H1 (cell line): Measurements from ENCODE around the gene PRR16. TPM values are rescaled to one million over a fixed set of nuclear protein-coding genes. Genes with fewer than 3 reads are reported as not detected.

Source experiments
- CTCF ChIA-PET: fragments of 300-600 bp; sonication (Branson Sonifier 250); formaldehyde crosslinking; loops from one replicate; lab custom pipeline; 2021; ENCODE audit not compliant: partially characterized antibody; lab: Charles Lee
- POLR2A ChIA-PET: fragments of 300-600 bp; sonication (Branson Sonifier 250); formaldehyde crosslinking; loops from one replicate; lab custom pipeline; 2021; ENCODE audit warnings: inconsistent platforms; ENCODE audit not compliant: partially characterized antibody; lab: Charles Lee
- DNase-seq, 2 experiments: peaks; one replicate each; pipeline versions ENCODE4 v3.0.0 to v3.0.0-alpha.2; 2010 to 2022; ENCODE audit warnings: low spot score in 2 of 2, low read depth in 1 of 2, mixed read lengths in 1 of 2
- FAIRE-seq: peaks from 2 replicates; lab custom pipeline; 2011; peaks lifted over from hg19 to GRCh38; lab: Jason Lieb, UNC
- H2AFZ ChIP-seq: 2 replicates; pipeline ENCODE4 v1.8.1; 2012; ENCODE audit warnings: low read length, inconsistent platforms
- H2AK5ac ChIP-seq: 2 replicates; pipeline ENCODE4 v1.6.1; 2013; ENCODE audit warnings: low read depth, low read length
- H2BK120ac ChIP-seq: replicated peaks from 2 replicates; pipeline ENCODE3; 2013; ENCODE audit warnings: low read depth, low read length, inconsistent platforms
- H2BK12ac ChIP-seq: 2 replicates; pipeline ENCODE4 v1.6.1; 2013; ENCODE audit warnings: low read depth, low read length
- H2BK15ac ChIP-seq: 2 replicates; pipeline ENCODE4 v1.6.1; 2013; ENCODE audit warnings: low read length
- H2BK20ac ChIP-seq: 2 replicates; pipeline ENCODE4 v1.6.1; 2013; ENCODE audit warnings: low read length
- H2BK5ac ChIP-seq: 2 replicates; pipeline ENCODE4 v1.6.1; 2013; ENCODE audit warnings: low read depth, low read length
- H3K14ac ChIP-seq: 2 replicates; pipeline ENCODE4 v1.6.1; 2013; ENCODE audit warnings: inconsistent platforms; ENCODE audit not compliant: insufficient read length
- H3K18ac ChIP-seq: 2 replicates; pipeline ENCODE4 v1.6.1; 2013; ENCODE audit warnings: low read length; ENCODE audit errors: extremely low read depth
- H3K23ac ChIP-seq: 2 replicates; pipeline ENCODE4 v1.6.1; 2013; ENCODE audit warnings: inconsistent platforms; ENCODE audit not compliant: insufficient read length
- H3K23me2 ChIP-seq: 2 replicates; pipeline ENCODE4 v1.6.1; 2013; ENCODE audit warnings: low read depth, low read length
- H3K27ac ChIP-seq: 2 replicates; pipeline ENCODE4 v1.6.1; 2011; ENCODE audit warnings: low read depth, low read length, inconsistent platforms
- H3K27me3 ChIP-seq, 4 experiments: replicated peaks in 1 of 4; 1 replicate in 1 of 4; 2 replicates in 3 of 4; pipeline versions ENCODE4 v1.6.1 to v1.8.1; 2011 to 2013; ENCODE audit warnings: low read length in 3 of 4, mild to moderate bottlenecking in 3 of 4, inconsistent platforms in 2 of 4, mixed read lengths in 2 of 4, moderate library complexity in 1 of 4; ENCODE audit not compliant: control insufficient read depth in 3 of 4, insufficient read depth in 3 of 4; ENCODE audit errors: extremely low read depth in 1 of 4
- H3K36me3 ChIP-seq, 4 experiments: 2 replicates each; pipeline versions ENCODE4 v1.6.1 to v1.8.1; 2011 to 2013; ENCODE audit warnings: mild to moderate bottlenecking in 4 of 4, low read length in 3 of 4, moderate library complexity in 2 of 4, control low read depth in 1 of 4, inconsistent platforms in 1 of 4; ENCODE audit not compliant: insufficient read depth in 4 of 4, control insufficient read depth in 2 of 4
- H3K4ac ChIP-seq: replicated peaks from 2 replicates; pipeline ENCODE3; 2013; ENCODE audit warnings: low read length, low read depth, mixed read lengths, inconsistent platforms; ENCODE audit not compliant: insufficient read length
- H3K4me1 ChIP-seq, 4 experiments: replicated peaks in 1 of 4; 1 replicate in 1 of 4; 2 replicates in 3 of 4; pipeline versions ENCODE4 v1.6.1 to v1.8.1; 2011 to 2013; ENCODE audit warnings: low read length in 3 of 4, inconsistent platforms in 2 of 4, mixed read lengths in 1 of 4; ENCODE audit not compliant: insufficient read depth in 4 of 4, control insufficient read depth in 3 of 4
- H3K4me2 ChIP-seq, 2 experiments: 2 replicates each; pipeline versions ENCODE4 v1.6.1 to v1.8.1; 2011 to 2013; ENCODE audit warnings: low read depth in 2 of 2, low read length in 2 of 2, control low read depth in 1 of 2, inconsistent platforms in 1 of 2, mild to moderate bottlenecking in 1 of 2; ENCODE audit not compliant: insufficient read depth in 1 of 2
- H3K4me3 ChIP-seq, 4 experiments: fragments of 200-600, 300-600 bp in 1 of 4; sonication (generic), shearing (Covaris generic), sonication (Bioruptor Twin) in 1 of 4; 2 replicates each; pipeline versions ENCODE4 v1.5.1 to v1.8.1; 2011 to 2016; ENCODE audit warnings: low read length in 4 of 4, low read depth in 3 of 4, control low read depth in 2 of 4, inconsistent platforms in 2 of 4, mild to moderate bottlenecking in 2 of 4, mixed read lengths in 1 of 4, moderate library complexity in 1 of 4; ENCODE audit not compliant: insufficient read depth in 2 of 4; ENCODE audit errors: extremely low read depth in 1 of 4
- H3K56ac ChIP-seq: replicated peaks from 2 replicates; pipeline ENCODE3; 2013; ENCODE audit warnings: low read depth, mild to moderate bottlenecking, mixed read lengths, low read length, inconsistent platforms; ENCODE audit not compliant: insufficient read length
- H3K79me1 ChIP-seq: 2 replicates; pipeline ENCODE4 v1.6.1; 2013; ENCODE audit warnings: low read depth, low read length, control low read depth
- H3K79me2 ChIP-seq, 2 experiments: 2 replicates each; pipeline versions ENCODE4 v1.6.1 to v1.8.1; 2012 to 2013; ENCODE audit warnings: low read length in 2 of 2, mild to moderate bottlenecking in 2 of 2, inconsistent platforms in 1 of 2; ENCODE audit not compliant: insufficient read depth in 2 of 2, control insufficient read depth in 1 of 2
- H3K9ac ChIP-seq, 4 experiments: replicated peaks in 1 of 4; 1 replicate in 1 of 4; 2 replicates in 3 of 4; pipeline versions ENCODE4 v1.6.1 to v1.8.1; 2011 to 2013; ENCODE audit warnings: low read depth in 3 of 4, low read length in 3 of 4, control low read depth in 2 of 4, mild to moderate bottlenecking in 2 of 4, moderate library complexity in 2 of 4, inconsistent platforms in 1 of 4; ENCODE audit errors: extremely low read depth in 1 of 4
- H3K9me3 ChIP-seq, 2 experiments: 2 replicates each; pipeline versions ENCODE4 v1.6.1 to v1.8.1; 2012 to 2013; ENCODE audit warnings: mild to moderate bottlenecking in 2 of 2, moderate library complexity in 2 of 2, control low read depth in 1 of 2, inconsistent platforms in 1 of 2, low read depth in 1 of 2, low read length in 1 of 2, mixed read lengths in 1 of 2; ENCODE audit not compliant: insufficient read depth in 2 of 2
- H4K20me1 ChIP-seq, 2 experiments: replicated peaks in 1 of 2; 2 replicates each; pipeline versions ENCODE3 to v1.8.1; 2011 to 2013; ENCODE audit warnings: inconsistent platforms in 2 of 2, low read length in 2 of 2, mild to moderate bottlenecking in 1 of 2; ENCODE audit not compliant: insufficient read depth in 2 of 2, control insufficient read depth in 1 of 2
- H4K5ac ChIP-seq: 2 replicates; pipeline ENCODE4 v1.6.1; 2013; ENCODE audit warnings: low read length, low read depth, mixed read lengths, inconsistent platforms; ENCODE audit not compliant: insufficient read length
- H4K8ac ChIP-seq: 2 replicates; pipeline ENCODE4 v1.8.0; 2013; ENCODE audit warnings: mild to moderate bottlenecking, moderate library complexity, low read length, inconsistent platforms; ENCODE audit not compliant: insufficient read depth; ENCODE audit errors: extremely low read depth
- H4K91ac ChIP-seq: replicated peaks from 2 replicates; pipeline ENCODE3; 2013; ENCODE audit warnings: low read length, mixed read lengths, inconsistent platforms; ENCODE audit not compliant: insufficient read length
- CBX5 ChIP-seq: fragments of 300-800, 300-1000 bp; sonication (generic); IDR thresholded peaks from 2 replicates; pipeline ENCODE4 v1.7.1; 2016; ENCODE audit warnings: antibody characterized with exemption, low read length, low read depth
- CREB1 ChIP-seq: IDR thresholded peaks from 2 replicates; pipeline ENCODE4 v1.6.1; 2012; ENCODE audit warnings: inconsistent platforms
- CTBP2 ChIP-seq: IDR thresholded peaks from 2 replicates; pipeline ENCODE4 v1.7.0; 2011; ENCODE audit warnings: borderline replicate concordance, mild to moderate bottlenecking, moderate library complexity, mixed read lengths, low read length; ENCODE audit not compliant: insufficient read depth, insufficient read length
- EP300 ChIP-seq, 2 experiments: IDR thresholded peaks; 1 replicate in 1 of 2; 2 replicates in 1 of 2; pipeline ENCODE4 v1.6.1; 2011 to 2012; ENCODE audit warnings: low read depth in 2 of 2, low read length in 2 of 2, mild to moderate bottlenecking in 2 of 2, borderline replicate concordance in 1 of 2, inconsistent platforms in 1 of 2, moderate library complexity in 1 of 2
- FOSL1 ChIP-seq: IDR thresholded peaks from 2 replicates; pipeline ENCODE4 v1.6.1; 2011; ENCODE audit warnings: mild to moderate bottlenecking, low read depth, low read length, moderate library complexity; ENCODE audit not compliant: insufficient read depth
- KDM5A ChIP-seq: fragments of 200-600 bp; IDR thresholded peaks from 2 replicates; pipeline ENCODE4 v1.7.1; 2012; ENCODE audit warnings: mild to moderate bottlenecking, low read length, inconsistent platforms, mixed read lengths
- MAX ChIP-seq: IDR thresholded peaks from 2 replicates; pipeline ENCODE4 v1.6.1; 2012; ENCODE audit warnings: inconsistent platforms
- NANOG ChIP-seq: IDR thresholded peaks from 2 replicates; pipeline ENCODE4 v1.6.1; 2011; ENCODE audit warnings: low read length, low read depth, mild to moderate bottlenecking, inconsistent platforms; ENCODE audit not compliant: insufficient read depth, poor library complexity, severe bottlenecking
- NRF1 ChIP-seq: IDR thresholded peaks from 2 replicates; pipeline ENCODE4 v1.6.1; 2011; ENCODE audit warnings: mild to moderate bottlenecking, low read depth, low read length, improper control_type of control experiment
- RAD21 ChIP-seq, 2 experiments: IDR thresholded peaks in 1 of 2; conservative IDR thresholded peaks in 1 of 2; 2 replicates each; pipeline ENCODE4 v1.6.1; 2011; ENCODE audit warnings: low read depth in 2 of 2, low read length in 2 of 2, improper control_type of control experiment in 1 of 2, inconsistent platforms in 1 of 2, mild to moderate bottlenecking in 1 of 2, moderate library complexity in 1 of 2
- TCF12 ChIP-seq: IDR thresholded peaks from 2 replicates; pipeline ENCODE4 v1.6.1; 2011; ENCODE audit warnings: low read depth, mild to moderate bottlenecking, low read length
- WGBS, 2 experiments: shearing (Covaris generic) in 1 of 2; methylation state at CpG; one replicate each; pipeline versions ENCODE4 v1.1.6 to v1.1.7; 2013 to 2015; ENCODE audit warnings: low lambda C conversion rate in 2 of 2, mixed read lengths in 2 of 2, inconsistent platforms in 1 of 2, low coverage in 1 of 2, missing lambda C conversion rate in 1 of 2; ENCODE audit not compliant: insufficient replicate concordance in 2 of 2, insufficient coverage in 1 of 2, insufficient read length in 1 of 2; ENCODE audit errors: extremely low coverage in 1 of 2, missing lambda C conversion rate in 1 of 2; 5-methylcytosine and 5-hydroxymethylcytosine counted together
- polyA plus RNA-seq, 7 experiments: library from polyadenylated mRNA; depleted of rRNA in 3 of 7; stranded (reverse) in 5 of 7; unstranded in 2 of 7; fragments of >200 nt in 5 of 7; fragments of 200-250 nt in 2 of 7; gene quantifications; 1 replicate in 5 of 7; 2 replicates in 1 of 7; 4 replicates in 1 of 7; pipeline versions ENCODE4 v1.2.1 to v1.2.3, GENCODE V29; 2011 to 2013; ENCODE audit warnings: missing spikeins in 2 of 7, mixed read lengths in 2 of 7
- total RNA-seq: library from RNA; stranded (reverse); fragmentation: NEBNext Ultra II Directional; extraction: Animal tissue kit (Norgen Biotek cat#: 25700); gene quantifications from 2 replicates; pipeline ENCODE4 v1.2.1, GENCODE V29; 2021

The PRR16 gene
- total and polyA plus RNA-seq, 2 of the 8 experiments (the other 6 are each of a cell fraction or from before 2014, with no cell fraction given) = 0.73 to 1.6 TPM

- no peak overlapping the region for H2BK120ac ChIP-seq
- no peak overlapping the region for H3K56ac ChIP-seq
- H3K79me2 ChIP-seq = no peaks in the 10 kb centered on the region
- no peak overlapping the region for H4K91ac ChIP-seq
- H2AK5ac ChIP-seq = no peak overlapping the region
- no peaks in the 10 kb centered on the region for H4K20me1 ChIP-seq
- no peaks in the 10 kb centered on the region for H3K79me1 ChIP-seq
- TF ChIP-seq TCF12 (no peak), KDM5A (no peak), CREB1 (no peak), RAD21 (IDR thresholded peaks at IDR 0.05 in 1 of 2, conservative IDR thresholded peaks at IDR 0.05 in 1 of 2; ENCODE audit: low read depth in 2 of 2, low read length in 2 of 2) (no peak), NRF1 (no peak), FOSL1 (no peak), NANOG (no peak), CBX5 (no peak), MAX (no peak), CTBP2 (no peak), EP300 (IDR thresholded peaks at IDR 0.05; ENCODE audit: borderline replicate concordance in 1 of 2, low read depth in 2 of 2, low read length in 2 of 2) (no peak)
- TF ChIP-seq, all 59 proteins: peak for 0
- Histone ChIP-seq H3K4ac (no peak overlapping the region), H4K5ac (no peak overlapping the region), H3K9me3 (no peaks in the 10 kb centered on the region), H3K4me3 (no peak overlapping the region), H3K4me1 (peaks cover 0 to 3% (median 1%) of the 10 kb centered on the region in 4 experiments; a peak in 2 of 7 replicates), H3K36me3 (no peaks in the 10 kb centered on the region), H2BK5ac (no peak overlapping the region), H3K18ac (no peak overlapping the region), H3K23ac (no peak overlapping the region), H3K23me2 (no peaks in the 10 kb centered on the region), H3K27me3 (no peaks in the 10 kb centered on the region), H3K9ac (no peak overlapping the region), H2BK12ac (no peak overlapping the region), H3K4me2 (no peak overlapping the region), H3K14ac (no peak overlapping the region), H3K27ac (no peak overlapping the region), H4K8ac (no peak overlapping the region), H2BK20ac (no peak overlapping the region), H2BK15ac (no peak overlapping the region), H2AFZ (no peak overlapping the region)
- ChIA-PET CTCF (no interaction called here), POLR2A (no interaction called here)
- WGBS, 2 experiments = 92% methylated on average over 2 of the region's 2 CpGs; no CpG with 5 or more reads in 1 of the 2 experiments
- FAIRE-seq (no peak), DNase-seq (no peak)
Observed at GRCh38 chr5:120529386-120529785, 65.3 kb downstream of the PRR16 start.
